Prostate gland (tissue), 2 donors: ENCODE data around the gene ARPP21.

Experiments
- POLR2AphosphoS5 ChIP-seq: sonication (generic); formaldehyde crosslinking; IDR thresholded peaks from one replicate; pipeline ENCODE4 v1.6.1; 2017; ENCODE audit warnings: antibody characterized with exemption
- TF ChIP-seq, protein P1 (sequence below), 4 experiments: fragments of 200-600 bp in 2 of 4; fragments of 450-650 bp in 2 of 4; sonication (generic) in 2 of 4; IDR thresholded peaks; 1 replicate in 3 of 4; 2 replicates in 1 of 4; pipeline ENCODE4 v1.5.1; 2016 to 2019; ENCODE audit warnings: antibody characterized with exemption in 4 of 4, mild to moderate bottlenecking in 2 of 4, moderate library complexity in 2 of 4

DNA sequence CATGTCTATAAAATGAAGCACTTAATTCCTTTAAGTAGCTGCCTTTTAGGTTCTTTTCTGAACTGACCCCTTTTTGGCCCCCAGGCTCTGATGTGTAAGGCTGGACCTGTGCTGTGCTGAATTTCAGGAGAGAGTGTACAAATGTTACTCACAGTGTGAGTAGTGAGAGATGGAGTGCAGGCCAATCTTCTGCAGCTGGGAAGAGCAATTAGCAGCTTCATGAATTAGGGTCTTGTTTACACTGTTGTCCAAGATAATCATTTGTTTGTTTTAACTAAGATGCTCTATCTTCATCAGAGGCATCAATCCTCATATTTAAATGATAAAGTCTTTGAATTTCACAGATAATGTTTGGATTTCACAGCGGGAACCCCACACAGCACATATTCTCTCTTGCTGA is 19.4 kb downstream of the ARPP21 start:
- TF ChIP-seq, protein P1, sequence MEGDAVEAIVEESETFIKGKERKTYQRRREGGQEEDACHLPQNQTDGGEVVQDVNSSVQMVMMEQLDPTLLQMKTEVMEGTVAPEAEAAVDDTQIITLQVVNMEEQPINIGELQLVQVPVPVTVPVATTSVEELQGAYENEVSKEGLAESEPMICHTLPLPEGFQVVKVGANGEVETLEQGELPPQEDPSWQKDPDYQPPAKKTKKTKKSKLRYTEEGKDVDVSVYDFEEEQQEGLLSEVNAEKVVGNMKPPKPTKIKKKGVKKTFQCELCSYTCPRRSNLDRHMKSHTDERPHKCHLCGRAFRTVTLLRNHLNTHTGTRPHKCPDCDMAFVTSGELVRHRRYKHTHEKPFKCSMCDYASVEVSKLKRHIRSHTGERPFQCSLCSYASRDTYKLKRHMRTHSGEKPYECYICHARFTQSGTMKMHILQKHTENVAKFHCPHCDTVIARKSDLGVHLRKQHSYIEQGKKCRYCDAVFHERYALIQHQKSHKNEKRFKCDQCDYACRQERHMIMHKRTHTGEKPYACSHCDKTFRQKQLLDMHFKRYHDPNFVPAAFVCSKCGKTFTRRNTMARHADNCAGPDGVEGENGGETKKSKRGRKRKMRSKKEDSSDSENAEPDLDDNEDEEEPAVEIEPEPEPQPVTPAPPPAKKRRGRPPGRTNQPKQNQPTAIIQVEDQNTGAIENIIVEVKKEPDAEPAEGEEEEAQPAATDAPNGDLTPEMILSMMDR (IDR thresholded peaks at IDR 0.05), result no peak
- TF ChIP-seq POLR2AphosphoS5, result no peak
